ENCODE data around the gene ROBO2.

The ROBO2 gene

GRCh38 chr3:77571971-77572715 is 532.2 kb downstream of the ROBO2 start:
- H3K27me3 ChIP-seq (ENCODE audit: insufficient read depth, low read length), result no peaks in the 10 kb centered on the region
- no peaks in the 10 kb centered on the region for H3K9me3 ChIP-seq (ENCODE audit: low read length)
- no peak overlapping the region for H3K9ac ChIP-seq (ENCODE audit: low read length)
- H3F3A ChIP-seq (ENCODE audit: insufficient read depth, low read length), result no peaks in the 10 kb centered on the region
- no peak overlapping the region for H3K4me2 ChIP-seq (ENCODE audit: low read length)
- H3K4me1 ChIP-seq (ENCODE audit: insufficient read depth, low read length, severe bottlenecking), result no peaks in the 10 kb centered on the region
- no peaks in the 10 kb centered on the region for H3K79me2 ChIP-seq (ENCODE audit: insufficient read depth, low read length)
- TF ChIP-seq CTCF (IDR thresholded peaks at IDR 0.05; ENCODE audit: low read length) (no peak), EZH2 (IDR thresholded peaks at IDR 0.05; ENCODE audit: borderline replicate concordance, low read length) (no peak)
- no peak overlapping the region for H2AFZ ChIP-seq (ENCODE audit: low read length)
- no peaks in the 10 kb centered on the region for H3K9me2 ChIP-seq (ENCODE audit: low read depth, low read length)
- no peak overlapping the region for H3K27ac ChIP-seq (ENCODE audit: low read depth, low read length, poor library complexity, severe bottlenecking)
- no peaks in the 10 kb centered on the region for H3K36me3 ChIP-seq (ENCODE audit: insufficient read depth, low read length)
- H4K20me1 ChIP-seq (ENCODE audit: insufficient read depth, low read length), result no peaks in the 10 kb centered on the region
- H3K4me3 ChIP-seq (ENCODE audit: low read depth, low read length, poor library complexity, severe bottlenecking), result no peak overlapping the region

- H3K4me1 ChIP-seq (ENCODE audit: insufficient read depth, low read length, severe bottlenecking), result no peaks in the 10 kb centered on the region
- H3K27ac ChIP-seq (ENCODE audit: low read depth, low read length, poor library complexity, severe bottlenecking), result no peak overlapping the region
- no peak overlapping the region for H3K9ac ChIP-seq (ENCODE audit: low read length)
- H2AFZ ChIP-seq (ENCODE audit: low read length), result no peak overlapping the region
- H3K4me3 ChIP-seq (ENCODE audit: low read depth, low read length, poor library complexity, severe bottlenecking), result no peak overlapping the region
- no peak for TF ChIP-seq CTCF (IDR thresholded peaks at IDR 0.05; ENCODE audit: low read length)
- TF ChIP-seq EZH2 (IDR thresholded peaks at IDR 0.05; ENCODE audit: borderline replicate concordance, low read length), result no peak
- no peak overlapping the region for H3K4me2 ChIP-seq (ENCODE audit: low read length)
- H3K9me2 ChIP-seq (ENCODE audit: low read depth, low read length), result no peaks in the 10 kb centered on the region
- no peaks in the 10 kb centered on the region for H3K79me2 ChIP-seq (ENCODE audit: insufficient read depth, low read length)
- no peaks in the 10 kb centered on the region for H3K27me3 ChIP-seq (ENCODE audit: insufficient read depth, low read length)
- no peaks in the 10 kb centered on the region for H3F3A ChIP-seq (ENCODE audit: insufficient read depth, low read length)
- no peaks in the 10 kb centered on the region for H4K20me1 ChIP-seq (ENCODE audit: insufficient read depth, low read length)
- no peaks in the 10 kb centered on the region for H3K9me3 ChIP-seq (ENCODE audit: low read length)
- no peaks in the 10 kb centered on the region for H3K36me3 ChIP-seq (ENCODE audit: insufficient read depth, low read length)
These were observed 537.4 kb downstream of the ROBO2 start for GRCh38 chr3:77577264-77577663.

GRCh38 chr3:77586216-77586615 is 546.3 kb downstream of the ROBO2 start:
- Histone ChIP-seq H3K9ac (ENCODE audit: low read length) (no peak overlapping the region), H3K79me2 (ENCODE audit: insufficient read depth, low read length) (no peaks in the 10 kb centered on the region), H3K36me3 (ENCODE audit: insufficient read depth, low read length) (no peaks in the 10 kb centered on the region), H3K4me3 (ENCODE audit: low read depth, low read length, poor library complexity, severe bottlenecking) (no peak overlapping the region), H3K9me3 (ENCODE audit: low read length) (no peaks in the 10 kb centered on the region), H2AFZ (ENCODE audit: low read length) (no peak overlapping the region), H3K27me3 (ENCODE audit: insufficient read depth, low read length) (no peaks in the 10 kb centered on the region), H3K27ac (ENCODE audit: low read depth, low read length, poor library complexity, severe bottlenecking) (no peak overlapping the region), H4K20me1 (ENCODE audit: insufficient read depth, low read length) (no peaks in the 10 kb centered on the region), H3K4me1 (ENCODE audit: insufficient read depth, low read length, severe bottlenecking) (no peaks in the 10 kb centered on the region), H3F3A (ENCODE audit: insufficient read depth, low read length) (no peaks in the 10 kb centered on the region), H3K9me2 (ENCODE audit: low read depth, low read length) (no peaks in the 10 kb centered on the region), H3K4me2 (ENCODE audit: low read length) (no peak overlapping the region)
- no peak for TF ChIP-seq EZH2 (IDR thresholded peaks at IDR 0.05; ENCODE audit: borderline replicate concordance, low read length)
- TF ChIP-seq CTCF (IDR thresholded peaks at IDR 0.05; ENCODE audit: low read length), result no peak
